Limb (tissue), 2 donors: ENCODE results near the gene IFNE.

Source experiments
- DNase-seq, 2 donors: peaks; one replicate each; pipeline ENCODE4 v3.0.0-alpha.2; 2016; ENCODE audit errors: extremely low spot score in 2 of 2

The IFNE gene, protein sequence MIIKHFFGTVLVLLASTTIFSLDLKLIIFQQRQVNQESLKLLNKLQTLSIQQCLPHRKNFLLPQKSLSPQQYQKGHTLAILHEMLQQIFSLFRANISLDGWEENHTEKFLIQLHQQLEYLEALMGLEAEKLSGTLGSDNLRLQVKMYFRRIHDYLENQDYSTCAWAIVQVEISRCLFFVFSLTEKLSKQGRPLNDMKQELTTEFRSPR

DNA sequence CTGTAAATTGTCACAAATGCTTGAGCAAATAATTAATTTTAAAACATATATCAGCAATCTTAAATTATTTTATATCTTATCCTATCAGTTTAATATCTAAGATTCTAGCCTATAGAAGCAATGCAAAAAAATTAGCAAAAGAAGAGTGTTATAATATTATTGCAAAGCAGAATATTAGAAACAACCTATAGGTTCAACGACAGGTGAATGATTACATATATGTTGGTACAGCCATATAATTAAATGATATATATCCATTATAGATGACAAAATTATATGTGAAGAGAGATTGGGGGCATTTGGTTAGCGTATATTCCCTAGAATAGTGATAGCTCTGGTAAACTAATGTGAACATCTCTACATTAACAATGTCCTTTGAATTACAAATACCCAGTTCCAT is at the start of gene IFNE:
Gene IFNE, minus strand, starts transcription at position 101 of the 400 bp plus-strand sequence. CDS start 619 bp downstream, outside the sequence.
- no peak for DNase-seq

DNA sequence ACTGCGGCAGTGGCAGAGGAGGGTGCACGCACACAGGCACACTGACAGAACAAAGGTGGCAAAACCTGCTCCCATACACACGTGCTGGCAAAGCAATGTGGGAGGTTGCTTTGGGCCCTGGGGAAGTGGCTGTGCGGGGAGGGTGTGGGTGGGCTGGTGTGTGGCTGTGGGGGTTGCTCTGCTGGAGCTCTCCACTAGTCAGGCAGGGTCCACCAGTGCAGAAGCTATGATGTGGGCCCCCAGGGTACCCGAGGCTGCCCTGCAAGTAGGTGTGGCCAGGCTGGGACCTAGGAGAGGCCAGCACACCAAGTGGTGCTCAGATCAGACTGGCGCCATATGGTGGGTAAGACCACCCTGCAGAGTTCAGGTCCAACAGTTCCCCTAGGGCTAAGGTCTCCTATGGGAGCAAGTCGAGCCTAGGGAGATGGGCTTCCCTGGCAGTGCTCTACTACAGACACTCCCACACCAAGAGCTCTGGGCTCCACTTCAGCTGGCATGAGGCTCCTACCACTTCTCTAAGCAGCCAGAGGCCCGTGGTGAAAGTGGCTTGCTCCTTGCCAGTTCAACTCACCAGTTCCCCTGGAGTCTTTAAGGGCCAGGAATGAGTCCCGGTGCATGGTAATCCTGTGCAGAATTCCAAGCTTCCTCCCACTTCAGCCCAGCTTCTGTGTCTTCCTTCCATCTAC is 46.2 kb upstream of the IFNE start:
- no peak for DNase-seq

DNA sequence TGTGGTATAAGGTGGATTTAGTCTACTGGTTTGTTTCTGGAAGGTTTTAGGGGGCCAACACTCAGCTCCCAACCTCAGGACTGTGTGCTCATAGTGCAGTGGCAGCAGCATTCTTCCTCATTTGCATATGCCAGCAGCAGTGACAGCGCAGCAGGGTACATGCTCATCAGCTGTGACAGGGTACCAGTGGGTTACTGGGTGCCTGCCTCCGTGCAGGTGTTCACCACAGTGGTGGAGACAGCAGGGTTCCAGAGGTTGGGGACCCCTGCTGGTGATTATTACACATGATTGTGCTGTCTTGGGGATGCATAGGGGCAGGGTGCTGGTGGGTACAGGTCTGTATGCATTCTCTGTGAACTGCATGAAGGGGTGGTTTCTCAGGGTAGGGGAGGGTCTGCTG is 45.5 kb upstream of the IFNE start:
- DNase-seq: no peak

DNA sequence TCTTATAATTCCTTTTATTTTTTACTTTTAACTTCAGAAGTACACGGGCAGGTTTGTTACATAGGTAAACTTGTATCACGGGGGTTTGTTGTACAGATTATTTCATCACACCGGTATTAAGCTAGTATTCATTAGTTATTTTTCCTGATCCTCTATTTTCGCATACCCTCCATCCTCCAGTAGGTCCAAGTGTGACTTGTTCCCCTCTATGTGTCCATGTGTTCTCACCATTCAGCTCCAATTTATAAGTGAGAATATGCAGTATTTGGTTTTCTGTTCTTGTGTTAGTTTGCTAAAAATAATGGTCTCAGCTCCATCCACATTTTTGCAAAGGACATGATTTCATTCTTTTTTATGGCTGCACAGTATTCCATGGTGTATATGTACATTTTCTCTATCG is 43.1 kb upstream of the IFNE start:
- no peak for DNase-seq

GRCh38 chr9:21524099-21524830 is 42.2 kb upstream of the IFNE start:
- no peak for DNase-seq

GRCh38 chr9:21523021-21524014 is 41.2 kb upstream of the IFNE start:
- no peak for DNase-seq

- no peak for DNase-seq
These were observed 40.2 kb upstream of the IFNE start for GRCh38 chr9:21522348-21522747.

GRCh38 chr9:21521448-21521847 is 39.3 kb upstream of the IFNE start:
- no peak for DNase-seq

DNA sequence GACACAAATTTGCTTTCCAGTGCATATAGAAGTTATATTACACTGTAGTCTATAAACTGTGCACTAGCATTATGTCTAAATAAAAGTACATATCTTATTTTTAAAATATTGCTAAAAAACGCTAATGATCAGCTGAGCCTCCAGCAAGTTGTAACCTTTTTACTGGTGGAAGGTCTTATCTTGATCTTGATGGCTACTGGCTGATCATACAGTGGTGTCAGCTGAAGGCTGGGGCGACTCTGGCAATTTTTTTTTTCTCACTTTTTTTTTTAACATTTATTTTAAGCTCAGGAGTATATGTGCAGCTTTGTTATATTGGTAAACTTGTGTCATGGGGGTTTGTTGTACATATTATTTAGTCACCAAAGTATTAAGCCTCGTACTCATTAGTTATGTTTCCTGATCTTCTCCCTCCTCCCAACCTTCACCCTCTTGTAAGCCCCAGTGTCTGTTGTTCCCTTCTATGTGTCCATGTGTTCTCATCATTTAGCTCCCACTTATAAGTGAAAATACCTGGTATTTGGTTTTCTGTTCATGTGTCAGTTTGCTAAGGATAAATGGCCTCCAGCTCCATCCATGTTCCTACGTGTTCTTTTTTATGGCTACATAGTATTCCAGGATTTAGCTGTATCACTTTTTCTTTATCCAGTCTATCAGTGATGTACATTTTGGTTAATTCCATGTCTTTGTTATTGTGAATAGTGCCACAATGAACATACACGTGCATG is 38.6 kb upstream of the IFNE start:
- no peak for DNase-seq

- no peak for DNase-seq
These were observed 37.8 kb upstream of the IFNE start for GRCh38 chr9:21519855-21520434.

DNA sequence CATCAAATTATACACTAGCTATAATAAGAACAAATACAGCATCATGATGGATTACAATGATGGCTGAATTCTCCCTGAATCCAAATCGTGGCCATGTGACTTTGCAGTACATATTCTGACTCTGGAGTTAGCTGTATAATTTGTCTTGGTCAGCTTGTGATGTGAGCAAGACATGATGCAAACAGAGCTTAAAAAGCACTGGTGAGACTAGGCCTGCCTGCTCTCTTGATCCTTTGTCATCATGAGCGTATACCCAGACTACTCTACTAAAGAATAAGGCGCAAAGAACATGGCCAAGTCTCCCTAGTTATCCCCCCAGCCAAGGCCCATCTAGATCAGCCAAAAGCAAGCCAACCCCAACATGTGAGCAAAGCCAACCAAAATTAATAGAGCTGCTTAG is 34.7 kb upstream of the IFNE start:
- no peak for DNase-seq

GRCh38 chr9:21513431-21513830 is 31.3 kb upstream of the IFNE start:
- DNase-seq: no peak

GRCh38 chr9:21510806-21511205 is 28.7 kb upstream of the IFNE start:
- DNase-seq: no peak

DNA sequence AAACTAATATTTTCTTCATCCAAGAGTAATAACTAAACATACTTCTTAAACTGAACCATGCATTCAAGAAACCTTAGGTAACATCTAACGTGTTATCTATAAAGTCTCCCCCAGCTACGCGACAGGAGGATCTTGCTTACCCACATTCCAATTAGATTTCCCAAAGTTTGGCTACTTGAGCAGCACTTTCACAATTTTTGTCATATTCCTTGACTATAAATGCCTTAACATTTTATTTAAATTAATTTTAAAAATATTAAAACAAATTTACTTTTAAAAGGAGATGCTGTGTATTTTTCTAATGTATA is 25.3 kb upstream of the IFNE start:
- no peak for DNase-seq

- DNase-seq: no peak
These were observed 24.7 kb upstream of the IFNE start for GRCh38 chr9:21506626-21507482.

DNA sequence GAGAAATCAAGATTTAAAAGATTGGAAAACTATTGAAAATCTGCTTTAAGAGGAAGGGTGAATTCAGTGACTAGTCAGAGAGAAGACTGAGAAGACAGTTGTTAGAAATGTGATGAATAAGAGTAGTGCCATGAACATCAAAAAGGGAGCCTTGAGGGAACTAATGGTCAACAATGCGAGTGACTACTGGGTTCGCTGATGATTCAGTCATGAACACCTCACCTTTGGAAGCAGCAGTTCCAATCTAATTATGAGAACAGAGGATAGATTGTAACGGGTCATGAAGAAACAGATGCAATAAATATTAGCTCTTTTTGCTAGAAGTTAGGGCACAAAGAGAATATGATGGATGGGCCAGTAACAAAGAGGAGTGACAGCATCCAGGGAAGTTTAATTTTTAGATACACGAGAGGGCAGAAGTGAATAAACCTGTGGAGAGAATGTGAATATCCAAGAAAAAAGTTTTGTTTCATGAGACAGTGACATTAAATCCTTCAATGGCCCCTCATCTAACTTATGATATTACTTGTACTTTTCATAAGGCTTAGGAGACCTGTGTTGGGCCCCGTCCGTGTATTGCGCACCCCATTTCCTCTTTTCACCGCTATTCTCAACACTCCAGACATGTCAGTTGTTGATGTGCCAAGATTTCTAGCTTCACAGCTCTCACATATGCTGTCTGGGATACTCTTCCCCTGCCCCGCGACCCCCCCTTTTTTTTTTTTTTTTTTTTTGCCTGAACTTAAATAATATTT is 23.5 kb upstream of the IFNE start:
- DNase-seq: no peak

DNA sequence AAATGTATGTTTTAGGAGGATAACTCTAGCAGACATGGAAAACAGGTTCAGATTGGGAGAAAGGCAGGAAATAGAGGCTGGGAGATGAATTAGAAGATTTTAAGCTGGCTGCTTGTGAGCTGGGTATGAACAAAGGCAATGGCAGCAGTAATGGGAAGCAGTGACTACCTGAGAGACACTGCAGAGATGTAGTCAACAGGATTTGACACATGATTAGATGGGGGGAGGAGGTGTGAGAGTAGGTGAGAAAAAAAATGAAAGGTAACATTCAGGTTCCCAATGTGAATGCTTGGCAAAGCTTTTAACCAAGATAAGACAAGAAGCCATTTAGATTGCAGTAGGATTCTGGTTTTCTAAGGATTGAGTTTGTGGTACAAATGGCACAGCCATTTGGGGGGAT is 22.8 kb upstream of the IFNE start:
- DNase-seq: no peak

DNA sequence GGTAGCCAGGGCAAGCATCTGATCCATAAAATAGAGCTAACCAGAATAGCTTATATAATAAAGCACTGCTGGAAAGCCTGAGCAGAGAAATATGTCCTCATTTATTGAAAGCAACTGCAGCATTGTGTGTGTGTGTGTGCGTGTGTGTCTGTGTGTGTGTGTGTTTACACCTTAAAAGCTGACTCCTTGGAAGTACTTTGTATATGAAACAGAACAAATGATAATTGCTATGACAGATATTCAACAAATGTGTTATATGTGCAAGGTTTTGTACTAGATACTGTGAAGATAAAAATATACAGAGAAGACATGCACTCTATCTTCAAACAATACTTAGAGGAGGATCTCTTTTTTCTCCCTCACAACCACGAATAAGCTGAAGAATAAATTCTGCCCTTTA is 22.0 kb upstream of the IFNE start:
- DNase-seq: no peak

GRCh38 chr9:21502586-21502985 is 20.5 kb upstream of the IFNE start:
- DNase-seq: no peak
